Activated CD4-positive, alpha-beta T cell treated with anti-CD3 and anti-CD28 coated beads, Interleukin-2, Interleukin-4, amounts not matched to agents 100 ng/mL and 50 ng/mL, durations not matched to agents 16 hours and 8 hours (primary cell): ENCODE data around the gene CARD9.
"Not testable (repeated sequence)": the region's sequence is repeated elsewhere in the genome, so short reads cannot be mapped to it uniquely, and the experiment has no call there.

Experiments used
- DNase-seq: peaks from one replicate; pipeline ENCODE4 v3.0.0-alpha.2; 2020; ENCODE audit warnings: low spot score

CARD9 gene

DNA sequence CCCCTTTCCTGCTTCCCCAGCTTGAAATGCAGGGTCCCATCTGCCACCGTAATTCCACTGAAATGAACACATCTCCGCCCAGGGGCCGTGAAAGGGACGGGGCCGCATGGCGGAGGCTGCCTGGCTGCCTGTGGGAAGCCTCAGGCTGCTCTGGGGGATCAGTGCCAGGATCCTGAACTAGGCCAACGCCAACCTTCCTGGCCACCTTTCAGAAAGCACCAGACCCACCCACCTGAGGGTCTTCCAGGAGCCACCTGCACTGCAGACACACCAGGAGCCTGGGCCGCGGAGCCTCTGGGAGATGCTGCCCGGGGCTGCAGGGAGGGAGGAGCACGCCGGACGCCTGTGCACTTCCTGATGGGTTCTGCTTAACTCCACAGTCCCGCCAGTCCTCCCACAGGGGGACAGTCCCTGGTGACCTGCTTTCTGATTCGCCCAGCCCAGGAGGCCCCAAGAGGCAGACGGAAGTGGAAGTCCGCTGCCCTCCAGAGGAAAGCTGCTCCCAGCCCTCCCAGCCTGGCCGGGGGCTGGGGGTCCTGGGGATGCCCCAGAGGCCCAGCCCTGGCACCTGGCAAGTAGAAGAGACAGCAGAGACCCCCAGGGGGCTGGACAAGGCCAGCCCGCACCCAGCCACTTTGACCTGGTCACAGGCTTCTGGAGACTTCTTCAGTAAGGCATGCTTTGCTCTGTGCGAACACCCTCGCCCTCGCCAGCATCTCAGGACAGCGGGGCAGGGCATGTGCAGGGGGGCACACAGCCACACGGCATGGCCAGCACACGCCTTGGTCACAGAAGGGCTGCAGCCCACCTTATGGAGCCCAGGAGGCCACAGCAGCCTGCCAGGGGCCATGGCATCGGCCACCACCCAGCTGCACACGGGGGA, at the start of gene CARD9:
TSS of gene CARD9 (minus strand) at position 370 of the 883 bp plus-strand sequence. CDS start 1,591 bp downstream, outside the sequence.
- no peak for DNase-seq

DNA sequence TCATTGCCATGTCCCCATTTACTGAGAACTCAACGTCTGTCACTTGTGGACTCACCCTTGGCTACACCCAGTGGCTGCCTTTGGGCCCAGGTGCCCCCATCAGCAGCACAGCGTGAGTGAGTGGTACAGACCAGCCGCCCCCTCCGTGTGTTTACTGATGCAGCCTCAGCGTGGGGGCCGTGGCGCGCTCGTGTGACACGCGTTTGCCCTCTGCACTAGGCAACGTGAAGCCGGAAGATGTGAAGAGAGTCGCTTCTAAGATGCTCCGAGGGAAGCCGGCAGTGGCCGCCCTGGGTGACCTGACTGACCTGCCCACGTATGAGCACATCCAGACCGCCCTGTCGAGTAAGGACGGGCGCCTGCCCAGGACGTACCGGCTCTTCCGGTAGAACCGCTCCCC, 49.4 kb upstream of the CARD9 start:
- DNase-seq: no peak

DNA sequence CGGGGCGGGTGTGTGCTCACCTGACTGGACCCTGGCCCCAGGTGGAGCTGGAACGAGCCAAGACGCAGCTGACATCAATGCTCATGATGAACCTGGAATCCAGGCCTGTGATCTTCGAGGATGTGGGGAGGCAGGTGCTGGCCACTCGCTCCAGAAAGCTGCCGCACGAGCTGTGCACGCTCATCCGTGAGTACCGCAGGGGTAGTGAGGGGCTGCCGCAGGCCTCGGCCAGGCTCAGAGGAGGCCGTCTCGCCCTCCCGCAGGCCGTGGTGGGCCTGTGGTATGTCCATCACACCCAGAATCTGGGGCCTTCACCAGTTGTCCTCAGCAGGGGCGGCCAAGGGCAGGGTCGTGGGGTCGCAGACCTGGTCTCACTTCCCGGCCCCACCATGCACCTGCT, 48.3 kb upstream of the CARD9 start:
- no peak for DNase-seq

- DNase-seq: no peak
Observed at GRCh38 chr9:136419092-136419420, 45.6 kb upstream of the CARD9 start.

GRCh38 chr9:136418182-136419091, 45.0 kb upstream of the CARD9 start:
- DNase-seq: no peak

GRCh38 chr9:136416914-136417313, 43.4 kb upstream of the CARD9 start:
- no peak for DNase-seq

- DNase-seq: no peak
Observed at GRCh38 chr9:136416427-136416826, 43.0 kb upstream of the CARD9 start.

DNA sequence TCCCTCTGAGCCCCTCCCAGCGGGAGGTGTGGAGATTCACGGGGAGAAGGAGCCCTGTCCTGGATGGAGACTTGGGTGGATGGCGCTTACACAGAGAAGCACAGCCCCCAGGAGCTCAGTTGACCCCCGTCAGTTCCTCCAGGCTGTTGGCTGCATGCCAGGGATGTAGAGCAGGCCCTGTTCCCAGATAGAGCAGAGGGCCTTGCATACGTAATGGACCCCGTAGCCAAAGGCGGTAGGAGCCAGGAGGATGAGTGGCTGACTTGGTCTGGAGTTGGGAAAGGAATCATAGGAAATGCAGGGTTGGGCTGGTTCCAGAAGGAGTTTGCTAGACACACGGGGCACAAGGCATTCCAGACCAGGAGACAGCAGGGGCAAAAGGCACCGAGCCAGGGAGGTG, 39.5 kb upstream of the CARD9 start:
- no peak for DNase-seq

- no peak for DNase-seq
Observed at GRCh38 chr9:136411378-136411777, 37.9 kb upstream of the CARD9 start.

GRCh38 chr9:136410500-136411287, 37.2 kb upstream of the CARD9 start, which contains the start of the genes ENTR1 and PMPCA:
ENTR1 (minus strand) TSS chr9:136410614; CDS start chr9:136410397, 217 bp downstream.
PMPCA (plus strand) TSS chr9:136410658; CDS start chr9:136410669, 11 bp downstream.
- peak; percentile 94 for DNase-seq

DNA sequence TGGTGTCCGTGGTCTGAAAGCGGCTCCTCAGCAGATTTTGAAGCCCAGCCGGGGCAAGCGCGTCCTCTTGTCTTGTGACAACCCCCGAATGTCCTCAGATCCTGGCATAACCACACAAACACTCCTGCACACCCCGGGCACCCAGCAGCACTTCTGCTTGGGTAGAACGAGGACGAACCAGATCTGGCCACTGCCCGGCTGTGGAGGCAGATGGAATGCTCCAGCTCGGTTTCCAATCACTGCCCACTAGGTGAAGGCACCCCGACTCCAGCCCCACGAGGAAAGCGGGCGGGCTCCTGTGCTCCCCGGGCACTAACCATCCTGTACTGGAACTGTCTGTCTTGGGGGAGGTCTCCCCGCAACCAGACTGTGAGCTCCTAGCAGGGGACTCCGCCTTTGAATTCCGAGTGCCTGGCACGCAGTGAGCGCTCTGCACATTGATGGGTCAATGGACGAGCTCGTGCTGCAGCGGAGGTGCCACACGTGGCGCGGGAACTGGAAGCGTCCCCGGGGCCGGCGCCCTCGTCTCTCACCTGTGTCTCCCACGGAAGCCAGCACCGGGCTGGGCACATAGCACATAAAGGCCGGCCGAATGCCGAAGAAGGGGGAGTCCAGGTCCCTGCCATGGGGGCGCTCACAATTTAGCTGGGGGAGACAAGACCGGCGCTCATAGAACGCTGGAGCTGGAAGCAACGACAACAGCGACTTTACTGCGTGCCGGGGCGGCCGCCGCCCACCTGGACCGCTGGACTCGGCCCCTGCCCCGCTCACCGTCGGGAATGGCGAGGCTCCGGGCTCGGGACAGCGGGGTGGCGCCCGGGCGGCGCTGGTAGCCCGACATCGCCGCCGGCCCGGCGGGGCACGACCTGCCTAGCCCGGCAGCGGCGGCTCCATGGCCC, 36.3 kb upstream of the CARD9 start:
- DNase-seq: peak; percentile 30

DNA sequence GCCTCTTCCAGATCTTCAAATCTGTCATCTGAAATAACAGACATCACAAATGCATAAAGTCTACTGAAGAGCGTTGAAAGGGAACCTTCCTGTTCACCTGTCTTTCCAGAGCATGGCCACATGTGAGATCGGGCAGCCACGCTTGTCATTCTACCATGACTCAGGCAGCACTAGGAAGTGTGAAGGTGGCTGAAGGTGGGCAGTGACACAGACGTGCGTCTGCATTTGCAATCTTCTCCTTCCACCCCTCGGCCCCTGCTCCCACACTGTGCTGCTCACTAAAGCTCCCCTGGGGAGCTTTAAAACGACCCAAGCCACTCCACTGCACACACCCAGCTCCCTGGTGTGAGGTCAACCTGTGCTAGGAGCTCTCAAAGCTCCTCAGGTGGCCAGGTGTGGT, 34.4 kb upstream of the CARD9 start:
- no peak for DNase-seq

DNA sequence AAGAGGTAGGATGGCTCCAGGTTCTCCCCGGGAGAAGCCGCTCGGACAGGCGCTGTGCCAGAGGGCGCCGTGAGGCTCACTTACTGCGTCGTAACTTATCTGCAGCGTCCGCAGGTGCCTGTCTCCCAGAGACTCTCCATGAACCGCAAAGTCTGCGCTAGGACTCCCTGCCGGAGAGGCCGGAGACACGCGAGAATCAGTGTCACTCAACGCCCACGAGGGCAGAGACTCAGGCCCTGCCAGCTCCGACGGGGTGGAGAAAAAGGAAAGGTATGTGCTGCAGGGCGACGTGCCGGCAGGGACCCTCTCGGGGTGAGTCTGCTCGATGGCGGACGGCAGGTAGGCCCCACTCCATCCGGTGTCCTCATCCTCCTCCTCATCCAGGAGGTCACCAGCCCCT, 33.6 kb upstream of the CARD9 start:
- not testable (repeated sequence) for DNase-seq

- DNase-seq: not testable (repeated sequence)
Observed at GRCh38 chr9:136405904-136406303, 32.4 kb upstream of the CARD9 start.

DNA sequence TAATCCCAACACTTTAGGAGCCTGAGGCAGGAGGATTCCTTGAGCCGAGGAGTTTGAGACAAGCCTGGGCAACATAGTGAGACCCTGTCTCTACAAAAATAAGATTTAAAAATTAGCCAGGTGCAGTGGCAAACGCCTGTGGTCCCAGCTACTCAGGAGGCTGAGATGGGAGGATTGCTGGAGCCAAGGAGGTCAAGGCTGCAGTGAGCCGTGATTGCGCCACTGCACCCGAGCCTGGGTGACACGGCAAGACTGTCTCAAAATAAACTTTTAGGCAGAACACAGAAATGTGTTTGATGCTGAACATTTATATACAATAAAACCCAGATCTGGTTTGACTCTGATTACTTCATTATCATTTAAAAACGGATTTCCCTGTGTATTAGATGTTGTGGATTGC, 32.0 kb upstream of the CARD9 start:
- DNase-seq: no peak

GRCh38 chr9:136404801-136405136, 31.3 kb upstream of the CARD9 start:
- no peak for DNase-seq

DNA sequence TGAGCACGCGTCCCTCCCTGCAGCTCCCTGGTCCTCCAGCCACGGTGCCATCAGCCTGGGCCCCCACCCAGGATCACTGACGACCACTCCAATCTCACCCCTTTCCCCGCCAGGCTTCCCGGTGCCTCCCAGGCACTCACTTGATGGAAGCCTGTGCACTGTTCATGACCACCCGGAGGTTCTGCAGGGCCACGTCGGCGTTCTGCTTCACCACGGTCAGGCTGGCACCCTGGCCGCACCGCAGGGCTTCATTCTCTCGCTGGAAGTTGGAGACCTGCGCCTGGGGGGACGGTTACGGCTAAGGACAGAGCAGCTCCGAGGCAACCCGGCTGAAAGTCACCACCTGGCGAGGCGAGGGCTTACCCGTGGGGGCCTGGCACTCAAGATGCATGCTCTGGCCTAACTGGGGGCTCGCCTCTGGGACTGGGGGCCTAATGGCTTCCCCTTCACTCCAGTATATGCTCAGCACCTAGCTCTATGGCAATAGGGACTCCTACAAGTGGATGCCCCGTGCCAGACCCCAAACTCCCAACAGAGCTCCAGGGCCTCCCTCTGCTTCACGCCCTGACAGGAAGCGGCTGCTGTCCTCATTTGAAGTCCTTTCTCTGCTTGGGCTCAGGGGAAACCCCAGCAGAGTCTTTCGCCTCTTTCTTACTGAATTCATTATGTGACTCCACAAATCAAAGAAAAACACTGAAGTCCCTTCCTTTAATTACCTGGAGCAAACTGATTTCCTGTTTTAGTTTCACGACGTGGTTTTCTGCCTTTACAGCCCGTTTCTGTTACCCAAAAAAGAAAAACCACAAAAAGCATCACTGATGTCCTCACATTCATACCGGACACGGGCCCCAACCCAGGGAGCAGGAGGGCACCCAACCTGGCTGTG, 30.7 kb upstream of the CARD9 start:
- peak; percentile 66 for DNase-seq

GRCh38 chr9:136403538-136403914, 30.1 kb upstream of the CARD9 start:
- peak; percentile 84 for DNase-seq

- DNase-seq: no peak
Observed at GRCh38 chr9:136402067-136402466, 28.6 kb upstream of the CARD9 start.
